Measurements from ENCODE around the gene COPS3. TPM values are rescaled to one million over a fixed set of nuclear protein-coding genes. Genes with fewer than 3 reads are reported as not detected.

The COPS3 gene
- total and polyA plus RNA-seq, 2 of the 4 experiments (the other 2 are of a cell fraction): 71.4 to 144 TPM

- H3K79me1 ChIP-seq (ENCODE audit: low read depth in 1 of 2, low read length in 2 of 2): no peaks in the 10 kb centered on the region
- no peak overlapping the region for H3K56ac ChIP-seq (ENCODE audit: extremely low read depth, insufficient read depth, low read length)
- no peaks in the 10 kb centered on the region for H3K4me1 ChIP-seq (ENCODE audit: control insufficient read depth, insufficient read depth, low read length)
- WGBS, 2 experiments (ENCODE audit: extremely low coverage in 2 of 2, insufficient read length in 1 of 2): 81% methylated on average over 8 of the region's 16 CpGs; no CpG with 5 or more reads in 1 of the 2 experiments
- in situ Hi-C loops (cut with MboI; ENCODE audit: low sequenced_read_pairs) (no loop called here), dilution Hi-C loops (cut with HindIII; ENCODE audit: low sequenced_read_pairs, unreplicated experiment) (no loop called here), intact Hi-C loops (cut with micrococcal nuclease) (no loop called here)
- TF ChIP-seq POLR2A (IDR thresholded peaks at IDR 0.05; ENCODE audit: low read depth, low read length): no peak
- TF ChIP-seq USF2 (IDR thresholded peaks at IDR 0.05; ENCODE audit: low read depth, low read length): no peak
- no peak for TF ChIP-seq CHD1 (IDR thresholded peaks at IDR 0.05; ENCODE audit: low read depth, low read length)
- peaks cover 6% of the 10 kb centered on the region; the same call in 1 of the 2 replicates for H3K27me3 ChIP-seq (ENCODE audit: control insufficient read depth, insufficient read depth, low read length)
- no peak overlapping the region for H2BK15ac ChIP-seq (ENCODE audit: low read depth, low read length)
- ATAC-seq (ENCODE audit: low read depth) (no peak), DNase-seq (no peak)
- no peak overlapping the region for H3K4me2 ChIP-seq (ENCODE audit: low read depth, low read length)
- H3K14ac ChIP-seq (replicated peaks; ENCODE audit: low read depth, low read length): no peak overlapping the region
- no peak overlapping the region for H2BK20ac ChIP-seq (ENCODE audit: low read depth, low read length)
- H3K9ac ChIP-seq (ENCODE audit: low read depth, low read length): no peak overlapping the region
- H2AFZ ChIP-seq (replicated peaks; ENCODE audit: low read length, poor library complexity): no peak overlapping the region
- H3K23ac ChIP-seq (ENCODE audit: low read depth, low read length): no peak overlapping the region
- no peak overlapping the region for H2AK5ac ChIP-seq (ENCODE audit: low read depth, low read length)
- H4K8ac ChIP-seq (ENCODE audit: low read depth in 2 of 2, low read length in 2 of 2): no peak overlapping the region
- no peak overlapping the region for H3K18ac ChIP-seq (ENCODE audit: low read depth, low read length)
- H4K91ac ChIP-seq (ENCODE audit: insufficient read depth, low read depth, low read length): no peak overlapping the region
- ChIA-PET POLR2A (ENCODE audit: unreplicated experiment) (no interaction called here), CTCF (no interaction called here)
- H4K20me1 ChIP-seq (ENCODE audit: insufficient read depth, low read length): no peaks in the 10 kb centered on the region
- no peaks in the 10 kb centered on the region for H3K36me3 ChIP-seq (ENCODE audit: control insufficient read depth, insufficient read depth, low read length)
- no peak overlapping the region for H2BK5ac ChIP-seq (ENCODE audit: low read depth, low read length, poor library complexity, severe bottlenecking)
- H3K9me3 ChIP-seq (ENCODE audit: control insufficient read depth, insufficient read depth, low read length): no peaks in the 10 kb centered on the region
- no peak overlapping the region for H3K4me3 ChIP-seq (ENCODE audit: insufficient read depth, low read depth, low read length)
- H3K27ac ChIP-seq (ENCODE audit: insufficient read depth, low read length): no peak overlapping the region
- no peak overlapping the region for H3K4ac ChIP-seq (ENCODE audit: low read depth, low read length)
- no peak overlapping the region for H4K5ac ChIP-seq (ENCODE audit: low read depth, low read length)
- no peaks in the 10 kb centered on the region for H3K9me1 ChIP-seq (ENCODE audit: insufficient read depth, low read length)
- BruUV-seq (replicated peaks): no TSS peak
- H2AK9ac ChIP-seq (replicated peaks; ENCODE audit: low read depth, low read length, poor library complexity): no peak overlapping the region
- no peak overlapping the region for H2BK120ac ChIP-seq (ENCODE audit: low read depth, low read length)
Observed at GRCh38 chr17:17320188-17320910, 39.3 kb upstream of the COPS3 start.
